Spleen (tissue), 11 donors: Measurements from ENCODE around the gene MPZ. TPM values are rescaled to one million over a fixed set of nuclear protein-coding genes. Genes with fewer than 3 reads are reported as not detected.

ENCODE experiments used
- DNase-seq: peaks from one replicate; pipeline ENCODE4 v3.0.0-alpha.2; 2020
- H3K27ac ChIP-seq, 8 donors: fragments of 200-600 bp; sonication (generic) in 7 of 8; 1 replicate in 4 of 8; 2 replicates in 4 of 8; pipeline versions ENCODE4 v1.5.0 to v1.8.0; 2016 to 2021; ENCODE audit warnings: inconsistent platforms in 4 of 8, mild to moderate bottlenecking in 4 of 8, moderate library complexity in 1 of 8
- H3K27me3 ChIP-seq, 7 donors: fragments of 200-600 bp; sonication (generic) in 6 of 7; replicated peaks in 1 of 7; 1 replicate in 4 of 7; 2 replicates in 3 of 7; pipeline versions ENCODE4 v1.5.0 to v1.8.0; 2016 to 2021; ENCODE audit warnings: inconsistent platforms in 3 of 7, mild to moderate bottlenecking in 1 of 7
- H3K36me3 ChIP-seq, 6 donors: fragments of 200-600 bp; sonication (generic) in 5 of 6; 1 replicate in 4 of 6; 2 replicates in 2 of 6; pipeline versions ENCODE4 v1.5.0 to v1.8.0; 2016 to 2021; ENCODE audit warnings: inconsistent platforms in 2 of 6
- H3K4me1 ChIP-seq, 6 donors: fragments of 200-600 bp; sonication (generic) in 5 of 6; 1 replicate in 3 of 6; 2 replicates in 3 of 6; pipeline versions ENCODE4 v1.5.0 to v1.8.0; 2016 to 2021; ENCODE audit warnings: inconsistent platforms in 3 of 6
- H3K4me3 ChIP-seq, 8 donors: fragments of 200-600 bp; sonication (generic) in 7 of 8; 1 replicate in 4 of 8; 2 replicates in 4 of 8; pipeline versions ENCODE4 v1.5.0 to v1.8.0; 2016 to 2021; ENCODE audit warnings: inconsistent platforms in 4 of 8, mild to moderate bottlenecking in 4 of 8, moderate library complexity in 2 of 8
- H3K9me3 ChIP-seq, 8 donors: fragments of 200-600 bp; sonication (generic) in 7 of 8; 1 replicate in 4 of 8; 2 replicates in 4 of 8; pipeline versions ENCODE4 v1.5.0 to v1.8.0; 2016 to 2021; ENCODE audit warnings: inconsistent platforms in 4 of 8
- POLR2A ChIP-seq, 3 donors: fragments of 450-650 bp; IDR thresholded peaks; one replicate each; pipeline ENCODE4 v1.5.1; 2017; ENCODE audit warnings: antibody characterized with exemption in 3 of 3, mild to moderate bottlenecking in 1 of 3
- POLR2AphosphoS5 ChIP-seq, 3 donors: sonication (generic); formaldehyde crosslinking; IDR thresholded peaks; one replicate each; pipeline ENCODE4 v1.5.1; 2017; ENCODE audit warnings: antibody characterized with exemption in 3 of 3
- WGBS, 5 donors: extraction: QIAGEN DNeasy Blood & Tissue Kit in 3 of 5; methylation state at CpG; one replicate each; pipeline versions ENCODE4 v1.1.5 to v1.1.7; 2013 to 2018; 5-methylcytosine and 5-hydroxymethylcytosine counted together
- intact Hi-C: fragments of 100-400 bp; cut with DNase I; formaldehyde crosslinking; loops from one replicate; pipeline ENCODE4 v1.15.0; 2023; ENCODE audit warnings: low total_unique reads
- polyA plus RNA-seq, 3 donors: library from polyadenylated mRNA; stranded (reverse); fragments of 200-250 nt; gene quantifications; one replicate each; pipeline ENCODE4 v1.2.1, GENCODE V29; 2013
- total RNA-seq, 7 donors: library from RNA; depleted of rRNA in 3 of 7; stranded (reverse); fragments of >200 nt in 3 of 7; fragmentation: NEBNext Ultra II Directional in 4 of 7; extraction: Animal tissue kit (Norgen Biotek cat#: 25700) in 4 of 7; gene quantifications; one replicate each; pipeline versions ENCODE4 v1.1.0 to v1.2.1, GENCODE V29; 2016 to 2021
- TF ChIP-seq, protein P1 (sequence below), 11 experiments: fragments of 200-600 bp in 7 of 11; fragments of 450-650 bp in 4 of 11; sonication (generic) in 4 of 11; IDR thresholded peaks in 8 of 11; conservative IDR thresholded peaks in 3 of 11; 1 replicate in 7 of 11; 2 replicates in 4 of 11; pipeline versions ENCODE4 v1.4.0 to v1.8.0; 2016 to 2021; ENCODE audit warnings: antibody characterized with exemption in 11 of 11, inconsistent platforms in 4 of 11, mild to moderate bottlenecking in 1 of 11
- donor health status: healthy with polysubstance abuse.
- donor health status: DM: no; HTN: no; CAD: no; lungs with moderate emphysema.
- donor health status: DM: no; HTN: no; CAD: no.
- donor health status: Bipolar disorder and iron deficiency.
- donor health status: healthy.
- donor health status: DM: no; HTN: no; CAD: no.
- donor health status: DM: yes; HTN: yes; CAD: no.

The MPZ gene
- total and polyA plus RNA-seq, 10 donors = 1.5 to 11.9 (median 6.9) TPM

DNA sequence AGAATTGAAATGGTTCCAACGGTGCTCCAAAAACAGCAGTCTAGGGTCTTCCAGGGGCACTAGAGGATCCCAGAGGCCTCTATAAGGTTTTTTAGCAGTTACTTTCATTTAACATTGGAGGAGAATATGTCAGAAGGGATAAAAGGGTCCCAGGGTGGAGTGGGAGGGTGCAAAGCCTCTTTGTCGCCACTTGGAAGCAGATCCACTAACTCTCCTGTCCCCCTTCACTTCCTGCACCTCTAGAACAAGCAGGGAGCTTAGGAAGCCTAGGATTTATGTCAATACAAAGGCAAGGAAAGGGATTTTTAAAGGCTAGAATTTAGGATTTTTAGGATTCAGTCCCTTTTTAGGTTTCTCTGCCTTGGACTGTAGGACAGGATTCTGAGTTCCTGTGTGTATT, 42.9 kb downstream of the MPZ start:
- Histone ChIP-seq H3K4me3 (no peak overlapping the region), H3K4me1 (peaks cover 0 to 12% (median 0%) of the 10 kb centered on the region in 6 donors), H3K9me3 (no peaks in the 10 kb centered on the region), H3K36me3 (no peaks in the 10 kb centered on the region), H3K27me3 (peaks cover 0 to 26% (median 0%) of the 10 kb centered on the region in 7 donors), H3K27ac (no peak overlapping the region)
- no peak for TF ChIP-seq POLR2AphosphoS5 (IDR thresholded peaks at IDR 0.05)
- TF ChIP-seq, protein P1, sequence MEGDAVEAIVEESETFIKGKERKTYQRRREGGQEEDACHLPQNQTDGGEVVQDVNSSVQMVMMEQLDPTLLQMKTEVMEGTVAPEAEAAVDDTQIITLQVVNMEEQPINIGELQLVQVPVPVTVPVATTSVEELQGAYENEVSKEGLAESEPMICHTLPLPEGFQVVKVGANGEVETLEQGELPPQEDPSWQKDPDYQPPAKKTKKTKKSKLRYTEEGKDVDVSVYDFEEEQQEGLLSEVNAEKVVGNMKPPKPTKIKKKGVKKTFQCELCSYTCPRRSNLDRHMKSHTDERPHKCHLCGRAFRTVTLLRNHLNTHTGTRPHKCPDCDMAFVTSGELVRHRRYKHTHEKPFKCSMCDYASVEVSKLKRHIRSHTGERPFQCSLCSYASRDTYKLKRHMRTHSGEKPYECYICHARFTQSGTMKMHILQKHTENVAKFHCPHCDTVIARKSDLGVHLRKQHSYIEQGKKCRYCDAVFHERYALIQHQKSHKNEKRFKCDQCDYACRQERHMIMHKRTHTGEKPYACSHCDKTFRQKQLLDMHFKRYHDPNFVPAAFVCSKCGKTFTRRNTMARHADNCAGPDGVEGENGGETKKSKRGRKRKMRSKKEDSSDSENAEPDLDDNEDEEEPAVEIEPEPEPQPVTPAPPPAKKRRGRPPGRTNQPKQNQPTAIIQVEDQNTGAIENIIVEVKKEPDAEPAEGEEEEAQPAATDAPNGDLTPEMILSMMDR (IDR thresholded peaks at IDR 0.05 in 8 of 11, conservative IDR thresholded peaks at IDR 0.05 in 3 of 11) = no peak
- no peak for TF ChIP-seq POLR2A (IDR thresholded peaks at IDR 0.05)
- DNase-seq = no peak
- intact Hi-C loops = no loop called here
- WGBS, 5 donors = 57 to 86% (median 79%) methylated on average over 2 of the region's 2 CpGs

DNA sequence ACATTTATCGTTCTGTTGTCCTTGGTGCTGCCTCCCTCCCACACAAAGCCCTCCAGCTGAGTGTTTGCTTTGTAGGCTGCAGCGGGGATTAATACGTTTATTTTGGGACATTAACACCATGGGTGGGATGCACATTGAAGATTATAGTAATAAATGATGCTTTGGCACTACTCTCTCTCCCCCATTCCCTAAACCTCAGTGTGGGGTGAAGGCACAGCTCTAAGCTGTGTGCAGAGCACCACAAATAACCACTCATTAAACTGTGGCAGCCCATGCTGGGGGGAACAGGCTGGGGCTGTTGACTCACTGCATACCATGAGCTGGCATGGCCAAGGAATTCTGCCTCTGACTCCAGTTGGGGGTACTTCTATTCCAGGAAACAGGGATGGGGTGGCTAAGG, 43.6 kb downstream of the MPZ start:
- intact Hi-C loops = no loop called here
- H3K36me3 ChIP-seq = no peaks in the 10 kb centered on the region
- peaks cover 0 to 12% (median 0%) of the 10 kb centered on the region in 6 donors for H3K4me1 ChIP-seq
- no peak for DNase-seq
- H3K27me3 ChIP-seq = peaks cover 0 to 27% (median 2%) of the 10 kb centered on the region in 7 donors
- TF ChIP-seq POLR2A (IDR thresholded peaks at IDR 0.05) = no peak
- TF ChIP-seq POLR2AphosphoS5 (IDR thresholded peaks at IDR 0.05) = no peak
- TF ChIP-seq, protein P1 (IDR thresholded peaks at IDR 0.05 in 8 of 11, conservative IDR thresholded peaks at IDR 0.05 in 3 of 11) = no peak
- H3K9me3 ChIP-seq = no peaks in the 10 kb centered on the region
- WGBS, 5 donors = 68 to 85% (median 76%) methylated on average over 3 of the region's 3 CpGs
- H3K27ac ChIP-seq = no peak overlapping the region
- no peak overlapping the region for H3K4me3 ChIP-seq

DNA sequence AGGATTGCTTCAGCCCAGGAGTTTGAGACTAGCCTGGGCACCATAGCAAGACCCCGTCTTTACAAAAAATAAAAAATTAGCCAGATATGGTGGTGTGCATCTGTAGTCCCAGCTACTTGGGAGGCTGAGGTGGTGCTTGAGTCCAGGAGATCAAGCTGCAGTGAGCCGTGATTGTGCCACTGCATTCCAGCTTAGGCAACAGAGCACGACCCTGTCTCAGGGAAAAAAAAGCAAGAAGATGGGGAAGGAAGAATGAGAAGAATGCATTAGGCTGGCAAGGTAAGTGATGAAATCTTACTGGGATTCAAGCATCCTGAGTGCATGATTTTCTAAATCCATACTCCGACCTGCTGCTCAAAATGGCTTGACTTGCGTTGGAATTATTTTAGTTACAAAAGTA, 44.5 kb downstream of the MPZ start:
- H3K36me3 ChIP-seq = no peaks in the 10 kb centered on the region
- H3K4me1 ChIP-seq = peaks cover 0 to 12% (median 0%) of the 10 kb centered on the region in 6 donors
- H3K27ac ChIP-seq = no peak overlapping the region
- no peaks in the 10 kb centered on the region for H3K9me3 ChIP-seq
- no peak for TF ChIP-seq POLR2AphosphoS5 (IDR thresholded peaks at IDR 0.05)
- TF ChIP-seq POLR2A (IDR thresholded peaks at IDR 0.05) = no peak
- TF ChIP-seq, protein P1 (IDR thresholded peaks at IDR 0.05 in 8 of 11, conservative IDR thresholded peaks at IDR 0.05 in 3 of 11) = no peak
- WGBS, 5 donors = 86 to 92% (median 86%) methylated on average over 5 of the region's 5 CpGs
- peaks cover 0 to 36% (median 9%) of the 10 kb centered on the region in 7 donors for H3K27me3 ChIP-seq
- intact Hi-C loops = no loop called here
- no peak overlapping the region for H3K4me3 ChIP-seq
- no peak for DNase-seq

DNA sequence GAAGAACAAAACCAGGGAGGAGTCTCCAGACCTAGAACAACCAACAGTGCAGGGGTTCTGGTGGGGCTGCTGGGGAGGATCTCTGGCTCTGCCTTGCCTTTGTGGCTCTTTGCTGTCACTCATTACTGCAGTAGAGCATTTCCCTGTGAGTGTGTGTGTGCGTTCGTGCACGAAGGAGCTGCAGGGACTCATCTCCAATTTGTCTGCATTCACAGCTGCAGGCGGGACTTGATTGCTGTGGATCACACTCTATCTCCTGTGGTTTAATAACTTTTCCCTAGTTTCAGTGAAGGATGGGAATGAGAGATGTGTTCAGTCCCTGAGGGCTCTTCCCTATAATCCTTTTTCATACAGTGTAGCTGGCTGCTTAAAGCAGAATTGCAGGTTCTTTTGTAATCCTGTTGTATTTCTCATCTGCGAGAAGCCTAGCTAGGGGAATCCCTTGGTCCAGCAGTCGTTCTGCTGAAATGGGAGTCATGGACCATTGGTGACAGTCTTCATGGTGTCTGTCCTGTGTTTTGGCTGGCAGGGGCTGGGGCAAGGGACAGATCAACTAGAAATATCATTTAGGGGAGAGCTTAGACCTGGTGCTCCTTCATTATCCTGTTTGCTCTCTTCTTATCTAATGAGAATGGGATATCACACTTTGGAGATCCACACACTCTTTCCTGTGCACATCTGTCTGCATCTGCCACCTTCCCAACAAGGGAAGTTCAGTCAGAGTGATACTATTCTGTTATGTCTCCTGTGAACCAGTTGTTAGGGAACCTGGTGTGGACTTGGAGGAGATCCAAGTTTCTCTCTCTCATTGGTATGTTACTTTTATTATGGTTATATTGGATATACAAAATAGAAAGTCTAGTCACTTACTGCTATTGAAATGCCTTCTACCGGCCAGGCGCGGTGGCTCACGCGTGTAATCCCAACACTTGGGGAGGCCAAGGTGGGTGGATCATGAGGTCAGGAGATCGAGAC, 48.2 kb downstream of the MPZ start:
- 81 to 87% (median 84%) methylated on average over 12 of the region's 12 CpGs for WGBS, 5 donors
- H3K27ac ChIP-seq = no peak overlapping the region
- peaks cover 4 to 73% (median 31%) of the 10 kb centered on the region in 7 donors for H3K27me3 ChIP-seq
- DNase-seq = no peak
- H3K36me3 ChIP-seq = no peaks in the 10 kb centered on the region
- TF ChIP-seq POLR2AphosphoS5 (IDR thresholded peaks at IDR 0.05) (no peak), POLR2A (IDR thresholded peaks at IDR 0.05) (no peak)
- TF ChIP-seq, protein P1 (IDR thresholded peaks at IDR 0.05 in 8 of 11, conservative IDR thresholded peaks at IDR 0.05 in 3 of 11) = no peak
- intact Hi-C loops = no loop called here
- peaks cover 0 to 14% (median 12%) of the 10 kb centered on the region in 8 donors for H3K9me3 ChIP-seq
- H3K4me1 ChIP-seq = peaks cover 0 to 16% (median 12%) of the 10 kb centered on the region in 6 donors
- no peak overlapping the region for H3K4me3 ChIP-seq
